CD4-positive, alpha-beta T cell (primary cell): ENCODE data around the gene NCOR2. TPM values are rescaled to one million over a fixed set of nuclear protein-coding genes. Genes with fewer than 3 reads are reported as not detected.

ENCODE experiments used
- ATAC-seq: fragments of 200-7000 bp; cut with Tn5 transposase; one replicate; pipeline ENCODE4 v1.10.0; 2022; ENCODE audit warnings: mild to moderate bottlenecking; ENCODE audit not compliant: poor library complexity
- CTCF ChIA-PET: fragments of 350-600 bp; sonication (Branson Sonifier 250); formaldehyde crosslinking; loops from one replicate; lab custom pipeline; 2021; ENCODE audit warnings: antibody characterized with exemption, inconsistent platforms; lab: Charles Lee
- POLR2A ChIA-PET: fragments of 350-600 bp; sonication (Branson Sonifier 250); formaldehyde crosslinking; loops from one replicate; lab custom pipeline; 2021; ENCODE audit warnings: antibody characterized with exemption, inconsistent platforms; lab: Charles Lee
- DNase-seq, 14 experiments: peaks; one replicate each; pipeline ENCODE4 v3.0.0-alpha.2; 2013 to 2020; ENCODE audit warnings: mixed read lengths in 2 of 14
- H3K27ac ChIP-seq, 2 donors: one replicate each; pipeline versions ENCODE4 v1.5.1 to v1.7.0; 2013; ENCODE audit warnings: low read length in 2 of 2, low read depth in 1 of 2, mild to moderate bottlenecking in 1 of 2
- H3K27me3 ChIP-seq, 2 experiments: 1 replicate in 1 of 2; 2 replicates in 1 of 2; pipeline versions ENCODE4 v1.6.1 to v1.7.0; 2013; ENCODE audit warnings: low read length in 2 of 2, control low read depth in 1 of 2, mild to moderate bottlenecking in 1 of 2, moderate library complexity in 1 of 2; ENCODE audit not compliant: insufficient read depth in 2 of 2, control insufficient read depth in 1 of 2
- H3K36me3 ChIP-seq: one replicate; pipeline ENCODE4 v1.6.1; 2013; ENCODE audit warnings: low read length, control low read depth; ENCODE audit not compliant: insufficient read depth
- H3K4me1 ChIP-seq: one replicate; pipeline ENCODE4 v1.6.1; 2013; ENCODE audit warnings: low read length, control low read depth; ENCODE audit not compliant: insufficient read depth
- H3K4me3 ChIP-seq: one replicate; pipeline ENCODE4 v1.5.1; 2013; ENCODE audit warnings: mild to moderate bottlenecking, low read length, moderate library complexity
- H3K9me3 ChIP-seq, 2 experiments: 1 replicate in 1 of 2; 2 replicates in 1 of 2; pipeline versions ENCODE4 v1.6.1 to v1.7.0; 2013; ENCODE audit warnings: low read length in 2 of 2, mild to moderate bottlenecking in 2 of 2, control low read depth in 1 of 2, moderate library complexity in 1 of 2; ENCODE audit not compliant: control insufficient read depth in 1 of 2, insufficient read depth in 1 of 2
- H3K27ac Mint-ChIP-seq: one replicate; pipeline ENCODE4 v1.8.0; 2020; ENCODE audit warnings: mixed read lengths
- H3K27me3 Mint-ChIP-seq: one replicate; pipeline ENCODE4 v1.8.0; 2021; ENCODE audit warnings: mixed read lengths
- H3K36me3 Mint-ChIP-seq: one replicate; pipeline ENCODE4 v1.8.0; 2021; ENCODE audit warnings: low read depth, mixed read lengths
- H3K4me1 Mint-ChIP-seq: one replicate; pipeline ENCODE4 v1.8.0; 2021; ENCODE audit warnings: low read depth, mixed read lengths
- H3K4me3 Mint-ChIP-seq: one replicate; pipeline ENCODE4 v1.8.0; 2020; ENCODE audit warnings: mild to moderate bottlenecking, mixed read lengths
- H3K9me3 Mint-ChIP-seq: one replicate; pipeline ENCODE4 v1.8.0; 2020; ENCODE audit warnings: mixed read lengths
- intact Hi-C, 2 experiments: fragments of 100-400 bp; cut with DNase I in 1 of 2; cut with micrococcal nuclease in 1 of 2; formaldehyde crosslinking; loops; one replicate each; pipeline versions ENCODE4 v1.15.1 to v1.9.0; 2023 to 2025; cut with DNase I, micrococcal nuclease
- total RNA-seq, 174 experiments: library from RNA in 2 of 174; stranded (reverse) in 2 of 174; gene quantifications; one replicate each; pipeline ENCODE4 v1.2.3 and lab custom pipeline; 2021 to 2026
- TF ChIP-seq, protein P1 (sequence below): fragments of 200-600 bp; IDR thresholded peaks from one replicate; pipeline ENCODE4 v1.8.0; 2022; ENCODE audit warnings: antibody characterized with exemption, mild to moderate bottlenecking

NCOR2 gene
- total RNA-seq, 2 experiments from 2014 or later, result 133 to 140 TPM

DNA sequence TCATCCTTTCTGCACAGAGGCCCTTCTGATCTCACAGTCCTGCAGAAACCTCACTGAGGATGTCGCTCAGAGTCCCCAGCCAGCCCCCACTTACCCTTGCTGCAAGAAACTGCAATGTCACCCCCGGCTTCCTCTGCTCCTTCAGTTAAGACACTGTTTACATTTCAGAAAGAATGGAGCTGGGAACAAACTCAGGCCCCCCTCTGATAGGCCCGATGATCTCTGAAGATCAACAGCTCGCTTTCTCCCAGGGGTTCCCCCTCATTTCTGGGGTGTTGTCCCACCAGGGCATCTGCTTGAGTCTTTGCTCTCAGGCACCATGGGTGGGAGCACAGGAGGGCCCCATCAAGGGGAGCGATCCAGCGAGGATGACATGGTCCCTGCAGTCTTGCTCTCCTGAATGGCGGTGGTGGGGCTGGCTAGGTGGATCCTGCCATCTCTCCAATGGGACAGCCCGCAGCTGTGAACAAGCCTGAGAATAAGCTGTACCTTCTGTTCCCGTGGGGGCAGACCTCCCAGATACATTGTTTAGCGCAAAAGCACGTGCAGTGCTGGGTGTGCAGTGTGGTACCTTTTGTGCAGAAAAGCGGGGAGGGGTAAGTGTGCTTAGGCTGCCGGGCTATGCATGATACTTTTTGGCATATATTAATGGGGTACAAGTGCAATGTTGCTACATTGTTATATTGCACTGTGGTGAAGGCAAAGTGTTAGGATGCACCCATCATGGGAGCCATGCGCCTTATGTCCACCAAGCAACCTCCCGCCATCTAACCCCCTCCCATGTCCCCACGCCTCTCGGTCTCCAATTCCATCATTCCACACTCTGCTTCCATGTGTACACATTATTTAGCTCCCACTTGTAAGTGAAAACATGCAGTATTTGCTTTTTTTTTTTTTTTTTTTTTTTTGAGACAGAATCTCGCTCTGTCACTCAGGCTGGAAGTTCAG is 6.7 kb upstream of the NCOR2 start:
- H3K9me3 ChIP-seq, result peaks cover 0 to 20% of the 10 kb centered on the region in 2 experiments
- H3K4me1 ChIP-seq, result peaks cover 1% of the 10 kb centered on the region
- Mint-ChIP-seq H3K27me3 (no peaks in the 10 kb centered on the region), H3K36me3 (no peaks in the 10 kb centered on the region), H3K27ac (no peak overlapping the region), H3K9me3 (no peaks in the 10 kb centered on the region), H3K4me1 (no peaks in the 10 kb centered on the region), H3K4me3 (no peak overlapping the region)
- H3K36me3 ChIP-seq, result no peaks in the 10 kb centered on the region
- H3K27me3 ChIP-seq, result no peaks in the 10 kb centered on the region
- POLR2A ChIA-PET, result interaction anchor here (0.6 kb wide), 1 partner anchor 161 kb away, joined by 4 read pairs; no protein-coding TSS in a partner anchor
- TF ChIP-seq, protein P1, sequence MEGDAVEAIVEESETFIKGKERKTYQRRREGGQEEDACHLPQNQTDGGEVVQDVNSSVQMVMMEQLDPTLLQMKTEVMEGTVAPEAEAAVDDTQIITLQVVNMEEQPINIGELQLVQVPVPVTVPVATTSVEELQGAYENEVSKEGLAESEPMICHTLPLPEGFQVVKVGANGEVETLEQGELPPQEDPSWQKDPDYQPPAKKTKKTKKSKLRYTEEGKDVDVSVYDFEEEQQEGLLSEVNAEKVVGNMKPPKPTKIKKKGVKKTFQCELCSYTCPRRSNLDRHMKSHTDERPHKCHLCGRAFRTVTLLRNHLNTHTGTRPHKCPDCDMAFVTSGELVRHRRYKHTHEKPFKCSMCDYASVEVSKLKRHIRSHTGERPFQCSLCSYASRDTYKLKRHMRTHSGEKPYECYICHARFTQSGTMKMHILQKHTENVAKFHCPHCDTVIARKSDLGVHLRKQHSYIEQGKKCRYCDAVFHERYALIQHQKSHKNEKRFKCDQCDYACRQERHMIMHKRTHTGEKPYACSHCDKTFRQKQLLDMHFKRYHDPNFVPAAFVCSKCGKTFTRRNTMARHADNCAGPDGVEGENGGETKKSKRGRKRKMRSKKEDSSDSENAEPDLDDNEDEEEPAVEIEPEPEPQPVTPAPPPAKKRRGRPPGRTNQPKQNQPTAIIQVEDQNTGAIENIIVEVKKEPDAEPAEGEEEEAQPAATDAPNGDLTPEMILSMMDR, result no peak
- H3K27ac ChIP-seq, result no peak overlapping the region
- intact Hi-C loops, result no loop called here
- CTCF ChIA-PET, result interaction anchor here (0.6 kb wide), 1 partner anchor 83 kb away, joined by 4 read pairs; no protein-coding TSS in a partner anchor
- no peak for ATAC-seq
- DNase-seq, result no peak
- H3K4me3 ChIP-seq, result no peak overlapping the region

DNA sequence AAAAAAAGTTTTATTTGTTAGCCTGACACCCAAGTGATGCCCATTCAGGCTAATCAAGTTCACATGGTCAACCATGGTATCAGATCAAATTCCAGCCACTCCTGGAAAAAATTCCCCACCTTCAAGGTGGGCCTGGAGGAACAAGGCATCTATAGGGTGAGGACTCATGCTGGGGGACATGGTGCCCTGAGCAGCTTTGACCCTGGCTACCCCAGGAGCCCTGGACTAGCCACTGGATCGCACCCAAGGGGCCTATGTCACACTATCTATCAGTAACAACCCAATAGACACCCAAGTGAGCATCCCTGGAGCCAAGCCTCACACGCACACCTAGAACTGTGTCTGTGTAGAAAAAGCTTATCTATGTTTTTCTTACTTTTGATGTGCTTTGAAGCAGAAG is 4.1 kb upstream of the NCOR2 start:
- CTCF ChIA-PET, result no interaction called here
- Mint-ChIP-seq H3K27me3 (no peaks in the 10 kb centered on the region), H3K9me3 (no peaks in the 10 kb centered on the region), H3K27ac (no peak overlapping the region), H3K4me1 (peaks cover 6% of the 10 kb centered on the region), H3K4me3 (no peak overlapping the region), H3K36me3 (no peaks in the 10 kb centered on the region)
- DNase-seq (no peak), ATAC-seq (no peak)
- TF ChIP-seq, protein P1, result no peak
- Histone ChIP-seq H3K4me1 (peaks cover 17% of the 10 kb centered on the region), H3K27me3 (no peaks in the 10 kb centered on the region), H3K27ac (no peak overlapping the region), H3K36me3 (no peaks in the 10 kb centered on the region), H3K9me3 (peaks cover 0 to 6% of the 10 kb centered on the region in 2 experiments), H3K4me3 (no peak overlapping the region)
- intact Hi-C loops, result no loop called here
- POLR2A ChIA-PET, result no interaction called here

DNA sequence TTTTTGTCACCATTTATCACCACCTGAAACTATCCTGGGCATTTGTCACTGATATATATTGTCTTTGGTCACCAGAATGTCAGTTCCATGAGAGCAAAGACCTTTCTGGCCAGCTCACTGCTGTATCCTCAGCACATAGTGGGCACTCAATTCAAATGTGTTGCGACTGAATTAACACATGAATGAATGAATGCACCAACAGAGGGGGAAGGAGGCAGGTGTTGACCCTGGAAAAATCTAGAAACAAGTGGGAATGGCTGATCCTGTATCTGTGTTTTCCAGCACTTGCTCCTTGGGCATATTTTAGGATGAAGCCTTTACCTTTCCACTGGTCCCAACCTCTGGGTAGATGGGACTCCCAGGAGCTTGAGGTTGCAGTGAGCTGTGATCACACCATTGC is 3.4 kb upstream of the NCOR2 start:
- Histone ChIP-seq H3K4me1 (peaks cover 21% of the 10 kb centered on the region), H3K27ac (no peak overlapping the region), H3K27me3 (no peaks in the 10 kb centered on the region), H3K4me3 (no peak overlapping the region), H3K36me3 (no peaks in the 10 kb centered on the region), H3K9me3 (no peaks in the 10 kb centered on the region)
- ChIA-PET CTCF (no interaction called here), POLR2A (no interaction called here)
- Mint-ChIP-seq H3K27me3 (no peaks in the 10 kb centered on the region), H3K27ac (no peak overlapping the region), H3K9me3 (no peaks in the 10 kb centered on the region), H3K36me3 (peaks cover 4% of the 10 kb centered on the region), H3K4me3 (no peak overlapping the region), H3K4me1 (peaks cover 10% of the 10 kb centered on the region)
- no peak for DNase-seq
- TF ChIP-seq, protein P1, result no peak
- ATAC-seq, result no peak
- intact Hi-C loops, result no loop called here
